Lung (tissue), 12 donors: ENCODE data around the gene PBXIP1. TPM values are rescaled to one million over a fixed set of nuclear protein-coding genes. Genes with fewer than 3 reads are reported as not detected.

ENCODE experiments used
- ATAC-seq: fragments of 200-7000 bp; cut with Tn5 transposase; one replicate; pipeline ENCODE4 v1.9.1; 2020; ENCODE audit warnings: moderate number of reproducible peaks; ENCODE audit not compliant: insufficient read depth, low FRiP score
- DNase-seq, 3 donors: peaks; one replicate each; pipeline ENCODE4 v3.0.0-alpha.2; 2013 to 2017
- H3K27ac ChIP-seq, 2 donors: one replicate each; pipeline ENCODE4 v1.5.1; 2013; ENCODE audit warnings: mild to moderate bottlenecking in 2 of 2, moderate library complexity in 2 of 2, control low read depth in 1 of 2, inconsistent platforms in 1 of 2, low read depth in 1 of 2, low read length in 1 of 2
- H3K27me3 ChIP-seq, 3 donors: one replicate each; pipeline ENCODE4 v1.5.1; 2013; ENCODE audit warnings: low read length in 2 of 3; ENCODE audit not compliant: control insufficient read depth in 3 of 3, insufficient read depth in 3 of 3
- H3K36me3 ChIP-seq, 4 donors: one replicate each; pipeline ENCODE4 v1.5.1; 2013; ENCODE audit warnings: low read length in 4 of 4, mild to moderate bottlenecking in 1 of 4, moderate library complexity in 1 of 4; ENCODE audit not compliant: control insufficient read depth in 4 of 4, insufficient read depth in 4 of 4
- H3K4me1 ChIP-seq, 5 donors: one replicate each; pipeline ENCODE4 v1.5.1; 2013; ENCODE audit warnings: low read length in 5 of 5, mild to moderate bottlenecking in 2 of 5, moderate library complexity in 1 of 5; ENCODE audit not compliant: control insufficient read depth in 5 of 5, insufficient read depth in 5 of 5
- H3K4me3 ChIP-seq: one replicate; pipeline ENCODE4 v1.5.1; 2013; ENCODE audit warnings: mild to moderate bottlenecking, control low read depth, moderate library complexity
- H3K9ac ChIP-seq, 2 donors: one replicate each; pipeline ENCODE4 v1.5.1; 2013; ENCODE audit warnings: low read length in 2 of 2, control low read depth in 1 of 2; ENCODE audit not compliant: insufficient read depth in 1 of 2
- H3K9me3 ChIP-seq, 4 donors: one replicate each; pipeline ENCODE4 v1.5.1; 2013; ENCODE audit warnings: low read length in 3 of 4, mild to moderate bottlenecking in 1 of 4, moderate library complexity in 1 of 4; ENCODE audit not compliant: control insufficient read depth in 4 of 4, insufficient read depth in 3 of 4
- CTCF ChIP-seq: IDR thresholded peaks from 2 replicates; pipeline ENCODE4 v1.5.1; 2012; ENCODE audit warnings: mild to moderate bottlenecking; ENCODE audit errors: control extremely low read depth, extremely low read depth
- WGBS, 2 donors: extraction: QIAGEN DNeasy Blood & Tissue Kit; methylation state at CpG; one replicate each; pipeline ENCODE4 v1.1.7; 2013; 5-methylcytosine and 5-hydroxymethylcytosine counted together
- polyA plus RNA-seq, 2 donors: library from polyadenylated mRNA; stranded (reverse); fragments of 200-250 nt; gene quantifications; one replicate each; pipeline ENCODE4 v1.2.1, GENCODE V29; 2013
- total RNA-seq, 2 donors: library from RNA; depleted of rRNA in 1 of 2; stranded (reverse); fragments of >200 nt in 1 of 2; gene quantifications; one replicate each; pipeline ENCODE4 v1.2.1, GENCODE V29; 2014 to 2021
- donor health status: control.
- donor health status: control.
- donor health status: Bipolar disorder and iron deficiency.
- donor health status: healthy.
- donor health status: DM: yes; HTN: yes; CAD: no.

The PBXIP1 gene
- total and polyA plus RNA-seq, 4 donors, result 32.8 to 178 (median 35.3) TPM

GRCh38 chr1:154994591-154994990 is 38.7 kb upstream of the PBXIP1 start:
- ATAC-seq, result no peak
- no peak overlapping the region for H3K9ac ChIP-seq

DNA sequence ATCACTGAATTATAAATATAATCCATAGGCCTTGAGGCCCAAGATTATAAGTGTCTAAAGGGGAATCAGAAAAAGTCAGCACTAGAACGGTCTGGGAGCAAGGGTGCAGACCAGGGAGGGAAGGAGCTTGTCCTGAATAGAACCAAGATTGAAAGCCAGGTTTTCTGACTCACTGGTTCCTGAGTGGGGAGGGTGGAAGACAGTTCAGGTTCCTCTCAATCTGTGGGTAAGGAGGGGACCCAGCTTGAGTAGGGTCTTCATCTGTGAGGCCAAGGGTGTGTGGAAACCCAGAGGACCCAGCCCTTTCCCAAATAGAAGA is 38.3 kb upstream of the PBXIP1 start:
- 71 to 79% methylated on average over 1 of the region's 1 CpG for WGBS, 2 donors
- DNase-seq, result no peak
- H3K27ac ChIP-seq, result no peak overlapping the region

More at GRCh38 chr1:154994591-154994990, 38.7 kb upstream of the PBXIP1 start:
- no peak for DNase-seq
- Histone ChIP-seq H3K4me1 (peaks cover 0 to 10% (median 2%) of the 10 kb centered on the region in 5 donors), H3K27ac (no peak overlapping the region), H3K27me3 (no peaks in the 10 kb centered on the region), H3K9me3 (no peaks in the 10 kb centered on the region), H3K36me3 (peaks cover 0 to 8% (median 0%) of the 10 kb centered on the region in 4 donors), H3K4me3 (no peak overlapping the region)
- WGBS, 2 donors, result 52 to 64% methylated on average over 3 of the region's 3 CpGs
- TF ChIP-seq CTCF, result no peak

GRCh38 chr1:154993572-154994268 is 37.8 kb upstream of the PBXIP1 start, which contains the start of gene LENEP:
Gene LENEP (plus strand): TSS chr1:154993586. CDS start chr1:154993608, 22 bp downstream.
- Histone ChIP-seq H3K4me3 (no peak within 1 kb of the TSS), H3K27me3 (no peaks in the 10 kb centered on the region), H3K9ac (no peak within 1 kb of the TSS), H3K27ac (no peak within 1 kb of the TSS), H3K9me3 (no peaks in the 10 kb centered on the region), H3K4me1 (peaks cover 0 to 2% (median 0%) of the 10 kb centered on the region in 5 donors), H3K36me3 (peaks cover 0 to 15% (median 3%) of the 10 kb centered on the region in 4 donors)
- no peak for DNase-seq
- no peak for TF ChIP-seq CTCF
- no peak for ATAC-seq
- WGBS, 2 donors, result 78 to 81% methylated on average over 8 of the region's 8 CpGs

More for the DNA sequence above, 38.3 kb upstream of the PBXIP1 start:
- Histone ChIP-seq H3K9me3 (no peaks in the 10 kb centered on the region), H3K36me3 (peaks cover 0 to 11% (median under 1%) of the 10 kb centered on the region in 4 donors), H3K4me1 (peaks cover 0 to 8% (median 1%) of the 10 kb centered on the region in 5 donors), H3K4me3 (no peak overlapping the region), H3K9ac (no peak overlapping the region), H3K27me3 (no peaks in the 10 kb centered on the region)
- no peak for ATAC-seq
- TF ChIP-seq CTCF, result no peak
